ENCODE results near the gene PRDX2. TPM values are rescaled to one million over a fixed set of nuclear protein-coding genes. Genes with fewer than 3 reads are reported as not detected.

Gene PRDX2
- total RNA-seq, 1 donor from 2014 or later = 304 TPM

DNA sequence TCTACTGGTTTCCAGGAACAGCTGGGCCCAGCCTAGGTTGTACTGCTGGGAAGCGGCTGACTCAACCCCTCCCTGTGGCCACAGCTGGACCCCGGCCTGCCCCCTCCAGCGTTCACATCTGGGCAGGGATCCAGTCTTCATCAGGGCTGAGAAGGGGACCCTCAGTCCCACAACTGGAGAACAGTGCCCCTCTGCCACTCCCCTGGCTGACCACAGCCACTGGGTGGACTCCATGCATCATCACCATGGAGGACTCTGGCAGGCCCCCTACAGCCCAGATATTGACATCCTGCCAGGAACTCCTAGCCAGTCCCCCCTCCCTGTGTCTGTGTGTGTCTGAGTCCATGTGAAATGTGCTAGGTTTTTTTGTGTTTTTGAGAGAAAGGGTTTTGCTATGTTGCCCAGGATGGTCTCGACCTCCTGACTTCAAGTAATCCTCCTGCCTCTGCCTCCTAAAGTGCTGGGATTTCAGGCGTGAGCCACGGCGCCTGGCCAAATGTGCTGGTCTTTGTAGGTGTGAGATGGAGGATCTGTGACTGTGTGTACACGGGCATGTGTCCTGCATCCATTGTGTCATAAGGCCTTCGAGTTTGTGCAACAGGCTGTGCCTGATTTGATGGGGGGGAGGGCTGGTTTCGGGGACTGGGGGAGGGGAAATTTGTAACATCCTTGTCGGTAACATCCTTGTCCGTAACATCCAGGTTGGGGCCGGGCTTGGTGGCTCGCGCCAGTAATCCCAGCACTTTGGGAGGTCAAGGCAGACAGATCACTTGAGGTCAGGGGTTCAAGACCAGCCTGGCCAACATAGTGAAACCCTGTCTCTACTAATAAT lies 22.2 kb downstream of the PRDX2 start:
- DNase-seq = peak; percentile 94

DNA sequence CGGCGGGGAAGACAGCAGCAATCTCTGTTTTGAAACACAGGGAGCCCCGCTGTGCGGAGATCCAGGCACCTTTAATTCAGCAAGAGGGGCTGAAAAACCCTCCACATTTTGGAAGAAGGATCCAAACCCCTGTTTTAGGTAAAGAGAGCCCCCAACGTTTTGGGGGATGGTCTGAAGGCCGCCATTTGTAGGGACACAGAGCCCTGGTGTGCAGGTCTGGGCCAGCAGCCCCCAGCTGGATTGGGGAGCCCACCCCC lies 22.8 kb downstream of the PRDX2 start:
- DNase-seq = no peak

DNA sequence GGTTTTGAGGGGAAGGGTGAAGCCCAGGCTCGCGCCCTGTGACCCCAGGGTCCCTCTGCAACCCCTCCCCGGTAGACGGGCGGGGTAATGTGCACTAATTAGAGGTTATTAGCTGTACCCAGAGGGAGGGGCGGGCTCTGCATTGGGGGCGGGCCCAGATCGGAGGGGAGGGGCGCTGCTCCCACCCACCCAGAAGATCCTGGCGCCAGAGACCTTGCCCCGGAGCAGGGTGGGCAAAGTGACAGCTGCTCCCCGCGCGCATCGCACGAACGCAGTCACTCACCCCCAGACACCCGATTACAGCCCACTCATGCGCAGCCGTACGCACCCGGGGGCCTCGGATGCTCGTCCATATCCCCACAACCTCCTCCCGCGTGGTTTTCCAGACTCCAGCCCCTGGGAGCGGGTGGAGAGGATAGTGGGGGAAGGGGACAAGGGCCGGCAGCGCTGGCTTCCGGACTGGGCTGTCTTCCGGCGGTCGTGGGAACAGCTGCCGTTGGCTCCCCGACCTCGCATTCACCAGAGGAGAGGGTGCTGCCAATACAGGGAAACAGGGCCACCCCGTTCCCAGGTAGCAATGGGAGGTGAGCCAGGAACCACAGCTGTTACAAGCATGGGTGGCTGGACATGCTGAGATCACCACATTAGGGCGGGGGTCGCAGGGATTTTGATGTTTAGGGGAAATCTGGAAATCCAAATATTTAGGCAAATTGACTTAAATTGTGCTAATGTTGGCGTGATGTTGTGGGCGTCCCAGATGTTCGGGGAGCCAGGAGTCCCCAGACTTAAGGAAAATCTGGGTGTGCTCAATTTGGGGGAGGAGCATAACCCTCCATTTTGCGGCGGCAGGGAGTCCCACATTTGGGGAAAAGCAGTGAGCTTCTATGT lies 23.3 kb downstream of the PRDX2 start:
- DNase-seq = peak; percentile 88

DNA sequence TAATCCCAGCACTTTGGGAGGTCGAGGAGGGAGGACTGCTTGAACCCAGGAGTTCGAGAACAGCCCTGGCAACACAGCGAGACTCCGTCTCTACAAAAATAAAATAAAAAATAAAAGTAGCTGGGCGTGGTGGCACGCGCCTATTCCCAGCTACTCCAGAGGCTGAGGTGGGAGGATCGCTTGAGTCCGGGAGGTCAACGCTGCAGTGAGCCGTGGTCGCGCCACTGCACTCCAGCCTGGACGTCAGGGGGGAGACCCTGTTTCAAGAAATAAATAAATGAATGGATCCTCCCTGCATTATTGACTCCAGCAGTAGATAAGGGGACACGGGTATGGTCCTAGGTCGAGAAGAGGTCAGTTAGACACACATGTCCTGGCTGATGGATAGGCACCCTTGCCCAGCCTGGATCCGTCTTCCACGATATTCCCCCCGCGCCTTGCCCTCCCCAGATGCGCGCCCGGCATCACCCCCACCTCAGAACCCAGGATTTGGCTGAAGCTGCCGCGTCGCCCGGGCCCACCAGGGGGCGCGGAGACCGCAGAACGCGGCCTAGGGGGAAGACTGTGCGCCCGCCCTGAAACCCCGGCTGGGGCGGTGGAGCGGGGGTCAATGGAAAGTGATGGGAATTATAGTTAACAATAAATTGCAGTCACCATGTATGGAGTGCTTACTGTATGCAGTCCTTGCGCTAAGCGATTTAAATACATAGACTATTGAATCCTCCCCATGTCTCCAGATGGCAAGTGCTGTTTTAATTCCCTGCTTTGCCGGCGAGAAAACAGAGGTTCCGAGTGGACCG lies 24.2 kb downstream of the PRDX2 start:
- DNase-seq = peak; percentile 92

DNA sequence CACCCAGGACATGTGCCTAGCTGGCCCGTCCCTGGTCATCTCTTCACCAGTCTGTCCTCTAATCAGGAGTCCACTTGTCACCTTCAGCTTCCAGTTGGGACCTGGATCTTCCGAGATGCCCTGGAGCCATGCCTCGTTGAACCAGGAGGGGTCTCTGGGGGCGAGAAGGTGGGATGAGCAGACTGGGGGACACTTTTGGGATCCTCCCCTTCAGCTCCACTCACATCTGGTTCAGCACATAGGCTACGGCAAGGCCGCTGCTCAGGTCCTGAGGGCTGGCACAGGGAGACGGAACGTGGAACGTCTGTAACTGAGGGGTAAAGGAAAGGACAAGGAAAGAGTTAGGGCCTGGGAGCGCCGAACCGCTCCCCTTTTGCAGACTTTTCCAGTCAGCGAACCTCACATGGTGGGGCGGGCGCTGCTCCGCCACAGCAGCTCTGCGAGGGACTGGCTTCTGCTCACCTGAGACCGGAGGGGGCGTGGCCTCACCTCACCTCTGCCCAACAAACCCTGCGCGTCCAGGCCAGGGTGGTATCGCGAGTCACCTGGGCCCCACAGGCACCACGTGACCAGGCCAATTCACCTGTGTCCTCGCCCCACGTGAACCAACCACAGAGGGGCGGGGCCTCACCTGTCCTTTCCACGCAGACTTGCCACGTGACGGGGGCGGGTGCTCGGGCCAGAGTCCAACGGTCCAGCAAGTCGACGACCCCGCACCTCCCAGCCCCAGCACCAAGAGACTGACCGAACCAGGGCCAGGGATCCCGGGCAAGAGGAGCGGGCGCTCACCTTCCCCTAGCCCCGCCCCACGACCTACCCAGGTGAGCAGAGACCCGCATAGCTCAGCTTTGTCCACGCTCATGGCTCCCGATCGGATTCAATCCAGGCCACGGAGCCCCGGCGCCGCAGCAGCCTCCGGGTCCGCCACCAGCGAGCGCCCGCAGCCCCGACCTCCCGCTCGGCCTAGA lies 26.7 kb downstream of the PRDX2 start, which contains the start of gene HOOK2:
TSS of gene HOOK2 (minus strand) at position 965 of the 968 bp plus-strand sequence. CDS start at position 862, 103 bp downstream.
- DNase-seq = peak; percentile 56

DNA sequence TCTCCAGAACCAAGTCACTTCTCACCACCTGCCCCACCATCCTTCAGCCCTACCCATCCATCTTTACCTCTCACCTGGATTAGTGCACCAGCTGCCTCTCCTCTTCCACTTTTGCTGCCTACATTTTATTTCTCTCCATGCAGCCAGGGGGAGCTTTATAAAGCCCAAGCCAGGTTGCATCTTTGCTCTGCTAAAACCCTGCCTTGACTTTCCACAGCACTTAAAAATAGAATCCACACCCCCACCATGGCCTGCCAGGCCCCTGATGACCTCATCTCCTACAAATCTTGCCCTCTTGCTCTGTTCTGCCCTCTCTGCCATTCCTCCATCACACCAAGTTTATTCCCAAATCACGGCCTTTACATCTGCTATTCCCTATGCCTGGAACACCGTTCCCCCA lies 28.0 kb downstream of the PRDX2 start:
- DNase-seq = peak; percentile 38

DNA sequence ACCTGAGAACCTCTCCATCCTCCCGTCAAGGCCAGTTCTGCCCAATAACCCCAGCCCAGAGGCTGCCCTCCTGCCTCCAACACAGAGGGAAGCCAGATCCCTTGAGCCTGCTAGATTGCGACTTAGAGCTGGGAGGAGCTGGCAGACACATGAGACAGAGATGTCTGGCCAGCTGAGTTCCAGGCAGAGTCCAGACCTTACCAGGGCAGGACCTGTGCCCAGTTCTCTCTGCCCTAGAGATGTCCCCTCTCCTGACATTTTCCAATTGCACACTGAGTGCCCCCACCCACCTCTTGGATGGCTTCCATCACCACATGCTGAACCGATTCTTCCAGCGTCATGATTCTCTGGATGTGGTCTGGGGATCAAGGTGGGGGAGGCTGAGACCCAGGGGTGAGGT lies 29.3 kb downstream of the PRDX2 start:
- no peak for DNase-seq

DNA sequence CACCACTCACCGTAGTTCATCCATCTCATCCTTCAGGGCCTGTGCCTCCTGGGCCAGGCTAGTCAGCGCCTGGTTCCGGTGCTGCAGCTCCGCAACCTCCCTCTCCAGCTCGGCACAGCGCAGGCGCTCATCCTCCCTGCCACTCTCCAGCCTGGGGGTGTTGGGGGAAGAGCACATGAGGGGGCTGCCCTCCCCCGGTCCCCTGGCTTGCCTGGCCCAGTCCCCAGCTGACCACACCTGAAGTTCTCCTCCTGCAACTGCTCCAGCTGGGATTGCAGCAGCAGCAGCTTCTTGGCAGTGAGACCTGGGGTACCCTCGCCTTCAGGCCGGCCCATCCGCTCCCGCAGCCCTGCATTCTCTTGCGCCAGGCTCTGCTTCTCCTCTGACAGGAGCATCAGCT lies 30.7 kb downstream of the PRDX2 start:
- DNase-seq = no peak

DNA sequence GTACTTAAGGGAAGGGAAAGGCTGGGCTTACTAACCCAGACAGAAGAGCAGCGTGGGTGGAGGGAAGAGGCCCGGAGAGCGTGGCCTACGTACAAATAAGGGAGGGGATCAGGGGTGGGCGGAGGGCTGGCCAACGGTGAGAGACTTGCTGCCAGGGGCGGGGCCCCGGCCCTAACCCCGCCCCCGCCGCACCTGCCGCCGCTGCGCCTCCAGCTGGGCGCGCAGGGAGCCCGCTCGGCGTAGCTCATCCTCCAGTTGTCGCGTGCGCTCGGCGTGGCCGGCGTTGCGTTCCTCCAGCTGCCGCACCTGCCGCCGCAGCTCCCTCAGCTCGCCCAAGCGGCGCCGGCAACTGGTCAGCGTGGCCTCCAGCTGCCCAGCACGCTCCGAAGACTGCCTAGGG lies 31.9 kb downstream of the PRDX2 start:
- DNase-seq = peak; percentile 81

DNA sequence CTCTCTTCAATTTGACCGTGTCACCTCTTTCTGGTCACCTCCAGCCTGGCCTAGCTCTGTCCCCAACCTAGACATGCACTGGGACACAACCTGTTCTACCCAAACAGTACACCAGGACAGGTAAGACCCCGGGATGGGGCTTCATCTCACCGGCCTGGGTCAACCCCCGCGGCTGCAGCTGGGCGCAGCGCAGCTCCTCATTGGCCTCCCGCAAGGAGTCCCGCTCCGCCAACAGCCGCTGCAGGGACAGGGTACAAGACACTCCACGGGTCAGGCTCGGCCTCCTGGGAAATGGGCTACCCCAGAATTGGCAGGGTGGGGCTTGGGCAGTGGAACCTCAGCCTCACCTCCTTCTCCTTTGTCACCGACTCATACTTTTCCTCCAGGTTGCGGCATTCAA lies 33.9 kb downstream of the PRDX2 start:
- DNase-seq = no peak

DNA sequence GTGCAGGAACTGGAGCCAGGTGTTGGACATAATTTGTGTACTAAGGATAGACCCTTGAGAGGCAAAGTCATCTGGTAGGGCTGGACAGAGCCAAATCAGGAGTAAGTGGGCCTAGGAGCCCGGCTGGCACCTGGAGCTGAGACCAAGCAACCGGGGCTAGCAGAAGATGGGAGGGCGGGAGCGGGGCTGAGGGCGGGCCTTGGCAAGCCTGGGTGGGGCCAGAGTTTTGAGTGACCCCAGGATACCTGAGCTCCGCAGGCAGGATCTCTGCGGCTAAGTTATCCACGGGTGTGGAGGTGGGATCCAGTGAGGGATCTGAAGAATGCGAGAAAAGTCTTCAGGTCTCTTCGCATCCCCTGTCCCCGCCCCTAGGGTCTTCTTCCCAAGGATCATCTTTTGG lies 34.5 kb downstream of the PRDX2 start:
- DNase-seq = no peak

DNA sequence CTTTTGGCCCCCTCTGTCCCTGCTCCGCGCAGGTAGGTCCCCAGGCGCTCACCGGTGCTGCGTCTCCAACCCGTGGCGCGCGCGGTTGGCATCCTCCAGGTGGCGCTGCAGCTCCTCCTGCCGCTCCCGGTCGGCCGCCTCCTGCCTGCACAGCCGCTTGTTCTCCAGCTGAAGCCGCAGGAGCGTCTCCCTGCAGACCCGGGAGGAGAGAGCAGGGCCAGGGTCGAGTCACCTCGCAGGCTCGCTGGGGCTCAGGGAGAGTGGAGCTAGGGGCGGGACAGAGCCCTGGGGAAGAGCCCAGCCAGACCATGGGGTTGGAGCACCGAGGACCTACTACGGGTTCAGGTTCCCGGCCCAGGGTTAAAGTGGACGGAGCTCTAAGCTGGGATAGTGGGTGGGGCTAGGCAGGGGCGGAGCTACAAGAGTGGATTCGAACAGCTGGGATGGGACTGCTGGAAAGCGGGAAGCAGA lies 35.5 kb downstream of the PRDX2 start:
- DNase-seq = no peak

DNA sequence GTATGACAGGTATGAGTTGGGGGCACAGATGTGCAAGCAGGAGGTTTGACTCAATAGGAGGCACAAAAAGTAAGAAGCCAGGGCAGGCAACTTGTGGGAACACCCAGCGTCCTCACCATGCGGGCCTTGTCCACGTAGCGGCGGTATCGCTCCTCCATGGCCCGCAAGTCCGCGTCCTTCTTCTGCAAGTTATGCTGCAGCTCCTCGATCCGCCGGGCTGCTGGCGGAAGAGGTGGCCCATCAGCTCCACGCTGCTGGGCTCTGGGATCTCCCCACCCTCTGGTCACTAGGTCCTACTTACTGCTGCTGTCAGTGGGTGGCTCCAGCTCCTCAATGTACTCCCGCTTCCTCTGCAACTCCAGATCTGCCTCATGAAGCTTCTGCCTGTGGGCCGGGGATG lies 36.9 kb downstream of the PRDX2 start:
- no peak for DNase-seq

DNA sequence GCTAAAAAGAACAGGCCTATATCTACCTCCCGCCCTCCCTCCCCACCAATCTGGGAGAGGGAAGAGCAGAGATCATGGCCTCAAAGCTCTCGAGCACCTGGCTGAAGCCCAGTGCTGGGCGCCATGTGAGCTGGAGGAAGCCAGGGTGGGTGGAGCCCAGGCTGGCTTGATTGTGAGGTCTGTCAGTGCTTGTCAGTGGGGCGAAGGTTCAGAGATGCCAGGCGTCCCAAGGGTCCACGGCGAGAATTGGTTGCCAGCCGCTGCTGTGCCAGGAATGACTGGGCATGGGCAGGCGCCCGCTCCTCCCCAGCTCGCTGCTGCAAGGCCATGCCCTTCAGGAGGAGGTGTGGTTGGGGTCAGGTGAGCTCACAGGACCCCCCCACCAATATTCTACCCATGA lies 38.5 kb downstream of the PRDX2 start:
- no peak for DNase-seq

DNA sequence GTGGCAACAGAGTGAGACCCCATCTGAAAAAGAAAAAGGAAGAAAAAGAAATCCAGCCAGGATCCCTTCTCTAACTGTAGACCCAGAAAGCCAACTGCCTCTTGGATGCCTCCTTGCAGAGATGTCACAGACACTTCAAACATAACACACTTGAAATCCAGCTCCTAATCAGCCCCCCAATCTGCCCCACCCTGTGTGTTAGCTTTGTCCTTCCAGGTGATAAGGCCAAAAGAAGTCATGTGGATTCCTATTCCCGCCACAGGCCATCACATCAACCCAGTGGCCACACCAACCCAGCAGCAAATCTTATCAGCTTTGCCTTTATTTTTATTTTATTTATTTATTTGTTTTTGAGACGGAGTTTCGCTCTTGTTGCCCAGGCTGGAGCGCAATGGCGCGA lies 41.9 kb downstream of the PRDX2 start:
- no peak for DNase-seq

DNA sequence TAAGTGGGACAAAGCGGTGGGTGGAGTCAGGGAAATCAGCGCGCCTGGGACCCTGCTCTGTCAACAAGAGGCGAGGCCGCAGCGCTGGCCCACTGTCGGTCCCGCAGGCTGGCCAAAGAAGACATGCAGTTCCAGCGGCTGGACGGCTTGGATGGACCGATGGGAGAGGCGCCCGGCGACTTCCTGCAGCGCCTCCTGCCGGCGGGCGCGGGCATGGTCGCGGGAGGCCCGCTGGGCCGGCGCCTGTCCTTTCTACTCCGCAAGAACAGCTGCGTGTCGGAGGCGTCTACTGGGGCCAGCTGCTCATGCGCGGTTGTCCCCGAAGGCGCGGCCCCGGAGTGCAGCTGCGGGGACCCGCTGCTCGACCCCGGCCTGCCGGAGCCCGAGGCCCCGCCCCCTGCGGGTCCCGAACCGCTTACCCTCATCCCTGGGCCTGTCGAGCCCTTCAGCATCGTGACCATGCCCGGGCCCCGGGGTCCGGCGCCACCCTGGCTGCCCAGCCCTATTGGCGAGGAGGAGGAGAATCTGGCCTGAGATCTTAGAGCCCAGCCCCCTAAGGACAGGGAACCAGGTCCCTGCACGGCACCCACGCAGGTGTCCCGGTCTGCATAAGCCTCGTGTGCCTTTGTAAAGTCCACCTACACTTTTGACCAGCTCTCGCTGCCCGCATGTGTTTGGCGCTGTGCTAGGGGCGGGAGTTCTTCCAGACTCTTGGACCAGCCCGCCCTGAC lies 43.9 kb downstream of the PRDX2 start:
- peak; percentile 89 for DNase-seq

DNA sequence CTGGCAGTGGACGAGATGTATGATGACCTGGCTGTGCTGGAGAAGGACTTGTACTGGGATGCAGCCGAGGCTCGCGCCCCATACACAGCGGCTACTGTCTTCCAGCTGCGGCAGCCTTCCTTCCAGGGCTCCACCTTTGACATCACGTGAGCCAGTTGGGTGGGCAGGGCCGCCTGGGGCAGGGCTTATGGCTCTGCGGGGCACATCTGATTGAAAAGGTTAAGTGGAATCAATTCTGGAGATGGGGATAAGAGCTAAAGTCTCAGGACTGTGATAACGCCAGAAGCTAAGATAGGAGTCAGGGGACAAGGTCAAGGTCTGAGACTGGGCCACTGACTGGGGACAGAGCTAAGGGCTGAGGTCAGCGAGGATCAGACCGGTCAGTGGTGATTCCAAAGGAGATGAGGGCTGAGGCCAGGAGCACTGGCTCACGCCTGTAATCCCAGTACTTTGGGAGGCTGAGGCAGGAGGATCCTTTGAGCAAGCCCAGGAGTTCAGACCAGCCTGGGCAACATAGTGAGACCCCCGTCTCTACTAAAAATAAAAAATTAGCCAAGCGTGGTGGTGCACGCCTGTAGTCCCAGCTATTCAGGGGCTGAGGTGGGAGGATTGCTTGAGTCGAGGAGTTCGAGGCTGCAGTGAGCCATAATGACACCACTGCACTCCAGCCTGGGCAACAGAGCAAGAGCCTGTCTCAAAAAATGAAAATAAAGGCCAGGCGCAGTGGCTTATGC lies 45.3 kb downstream of the PRDX2 start:
- DNase-seq = no peak

DNA sequence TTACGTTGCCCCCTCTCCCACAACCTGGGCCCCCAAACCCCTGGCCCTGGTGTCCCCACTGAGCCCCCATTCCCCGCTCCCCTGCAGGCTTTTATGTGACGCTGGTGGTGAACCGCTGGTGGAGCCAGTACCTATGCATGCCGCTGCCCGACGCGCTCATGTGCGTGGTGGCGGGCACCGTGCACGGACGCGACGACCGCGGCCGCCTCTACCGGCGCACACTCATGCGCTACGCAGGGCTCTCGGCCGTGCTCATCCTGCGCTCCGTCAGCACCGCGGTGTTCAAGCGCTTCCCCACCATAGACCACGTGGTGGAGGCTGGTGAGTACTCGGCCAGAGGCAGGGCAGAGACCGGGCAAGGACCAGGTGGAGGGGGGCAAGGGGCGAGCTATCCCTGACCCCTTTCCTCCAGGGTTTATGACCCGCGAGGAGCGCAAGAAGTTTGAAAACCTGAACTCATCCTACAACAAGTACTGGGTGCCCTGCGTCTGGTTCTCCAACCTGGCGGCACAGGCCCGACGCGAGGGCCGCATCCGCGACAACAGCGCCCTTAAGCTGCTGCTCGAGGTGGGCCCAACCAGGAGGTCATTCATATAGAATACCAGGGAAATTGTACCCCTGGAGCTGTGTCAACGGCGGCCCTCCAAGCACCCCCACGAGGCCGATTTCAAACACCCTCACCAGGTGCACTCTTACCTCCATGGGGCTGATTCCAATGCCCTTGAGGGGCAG lies 47.0 kb downstream of the PRDX2 start:
- DNase-seq = no peak

Data from tongue (tissue), 2 donors.